Right ventricle myocardium superior (tissue), 1 donor: Measurements from ENCODE around the gene WDR20. TPM values are rescaled to one million over a fixed set of nuclear protein-coding genes. Genes with fewer than 3 reads are reported as not detected.

Source experiments
- ATAC-seq: fragments of 200-7000 bp; cut with Tn5 transposase; one replicate; pipeline ENCODE4 v1.9.1; 2020; ENCODE audit warnings: mild to moderate bottlenecking; ENCODE audit not compliant: poor library complexity
- DNase-seq: peaks from one replicate; pipeline ENCODE4 v3.0.0-alpha.2; 2020
- intact Hi-C: fragments of 100-400 bp; cut with DNase I; formaldehyde crosslinking; loops from one replicate; pipeline ENCODE4 v1.11.2; 2022
- total RNA-seq: library from RNA; stranded (reverse); fragmentation: NEBNext Ultra II Directional; extraction: Animal tissue kit (Norgen Biotek cat#: 25700); gene quantifications from one replicate; pipeline ENCODE4 v1.2.1, GENCODE V29; 2021
- donor health status: DM: no; HTN: yes; CAD: no; lungs with severe emphysema.

The WDR20 gene
- total RNA-seq, 1 donor from 2014 or later = 19.2 TPM

DNA sequence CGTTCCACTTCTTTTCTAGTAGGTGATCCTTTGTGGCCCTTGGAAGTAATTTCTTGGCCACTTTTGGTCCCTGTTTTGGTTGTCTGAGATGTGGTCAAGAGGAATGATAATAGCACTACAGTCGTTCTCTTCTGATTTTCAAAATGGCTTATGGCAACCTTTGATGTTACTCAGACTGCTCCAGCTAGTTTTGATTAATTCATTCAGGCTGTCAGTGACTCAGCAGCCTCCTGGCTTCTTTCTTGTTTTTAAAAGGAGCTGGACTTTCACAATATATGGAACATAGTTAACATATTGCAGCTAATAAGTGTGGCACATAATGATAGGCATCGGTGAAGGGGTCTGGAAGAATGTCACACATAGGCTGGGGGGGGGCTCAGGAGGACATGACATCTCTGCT is 47.3 kb downstream of the WDR20 start:
- DNase-seq = no peak
- ATAC-seq = peak; percentile 8
- intact Hi-C loops = no loop called here

DNA sequence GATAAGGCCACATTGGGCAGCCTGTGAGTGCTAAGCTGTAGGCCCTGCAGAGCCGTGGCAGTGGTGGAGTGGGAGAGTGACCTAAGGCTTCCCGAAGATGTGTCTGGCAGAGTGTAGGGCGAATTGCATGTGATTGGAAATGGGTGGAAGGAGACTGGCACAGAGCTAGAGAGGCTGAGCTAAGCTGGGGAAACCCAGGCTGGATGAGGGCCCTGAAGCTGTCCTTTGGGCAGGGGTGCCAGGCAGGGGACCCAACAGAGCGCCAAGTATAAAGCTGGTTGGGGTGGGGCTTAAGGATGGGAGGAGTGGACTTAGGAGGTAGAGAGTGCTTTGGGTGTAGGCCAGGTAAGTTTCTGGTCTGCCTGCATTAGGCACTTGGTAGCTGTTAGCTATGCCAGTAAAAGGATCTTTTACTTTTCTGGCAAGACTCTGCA is 47.9 kb downstream of the WDR20 start:
- DNase-seq = no peak
- intact Hi-C loops = no loop called here
- no peak for ATAC-seq

DNA sequence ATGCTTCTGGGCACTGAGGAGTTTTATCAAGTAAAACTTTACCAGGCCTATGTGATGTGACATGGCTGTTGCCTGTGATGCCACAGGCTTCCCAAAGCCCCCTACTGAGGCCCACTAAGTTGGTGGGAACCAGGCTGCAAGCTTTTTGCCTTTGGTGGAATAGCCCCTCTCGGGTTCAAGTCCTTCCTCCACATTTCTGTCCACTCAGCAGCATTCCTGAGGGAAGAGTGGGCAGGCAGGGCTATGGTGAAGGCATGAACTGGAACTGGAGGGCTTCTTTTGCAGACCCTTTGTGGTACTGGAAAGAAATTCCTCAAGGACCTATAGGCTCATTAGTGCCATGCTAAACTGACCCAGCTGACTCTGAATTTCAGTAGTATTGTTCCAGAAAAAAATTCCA is 48.5 kb downstream of the WDR20 start:
- intact Hi-C loops = no loop called here
- ATAC-seq (no peak), DNase-seq (no peak)

DNA sequence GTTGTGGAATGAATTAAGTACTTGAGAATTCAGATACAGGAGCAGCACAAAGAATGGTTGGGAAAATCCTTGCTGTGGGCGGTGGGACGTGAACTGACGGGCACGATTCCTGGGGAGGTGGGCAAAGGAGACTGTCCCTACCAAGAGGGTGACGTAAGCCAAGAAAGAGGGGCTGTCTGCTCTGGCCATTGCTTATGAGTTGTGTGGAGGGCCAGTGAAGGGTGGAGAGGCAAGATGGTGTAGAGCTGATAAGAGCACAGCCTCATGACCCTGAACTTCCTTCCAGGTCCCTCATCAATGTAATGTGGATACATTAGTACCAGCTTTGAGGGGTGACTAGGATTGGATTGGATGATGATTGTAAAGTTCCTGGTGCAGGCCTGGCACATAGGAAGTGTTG is 50.2 kb downstream of the WDR20 start:
- intact Hi-C loops = no loop called here
- ATAC-seq (no peak), DNase-seq (no peak)

DNA sequence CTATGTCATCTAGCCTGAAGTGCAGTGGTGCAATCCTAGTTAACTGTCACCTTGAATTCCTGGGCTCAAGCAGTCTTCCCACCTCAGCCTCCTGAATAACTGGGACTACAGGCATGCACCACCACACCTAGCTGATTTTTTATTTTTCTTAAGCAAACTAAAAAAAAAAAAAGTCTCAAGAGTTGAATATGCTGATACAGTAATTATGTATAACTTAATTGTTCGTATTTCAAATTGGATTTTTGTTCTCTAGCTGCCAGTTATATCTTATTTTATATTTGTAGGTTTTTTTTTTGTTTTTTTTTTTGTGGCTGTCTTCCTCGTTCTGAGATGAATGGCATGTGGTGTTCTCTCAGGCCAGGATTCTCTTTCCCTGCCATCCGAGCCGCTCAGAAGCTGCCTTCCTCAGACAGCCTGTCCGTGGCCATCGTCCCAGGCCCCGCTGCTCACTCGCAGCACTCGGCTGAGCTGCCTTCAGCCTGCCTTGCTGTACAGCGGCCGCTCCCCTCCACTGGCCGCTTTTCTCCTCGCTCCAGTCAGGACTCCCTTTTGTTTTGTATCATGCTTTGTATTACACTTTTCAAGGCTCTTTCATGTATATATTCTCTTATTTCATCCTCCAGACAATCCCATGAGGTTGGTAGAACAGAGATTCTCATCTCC is 53.3 kb downstream of the WDR20 start:
- intact Hi-C loops = no loop called here
- no peak for ATAC-seq
- no peak for DNase-seq

DNA sequence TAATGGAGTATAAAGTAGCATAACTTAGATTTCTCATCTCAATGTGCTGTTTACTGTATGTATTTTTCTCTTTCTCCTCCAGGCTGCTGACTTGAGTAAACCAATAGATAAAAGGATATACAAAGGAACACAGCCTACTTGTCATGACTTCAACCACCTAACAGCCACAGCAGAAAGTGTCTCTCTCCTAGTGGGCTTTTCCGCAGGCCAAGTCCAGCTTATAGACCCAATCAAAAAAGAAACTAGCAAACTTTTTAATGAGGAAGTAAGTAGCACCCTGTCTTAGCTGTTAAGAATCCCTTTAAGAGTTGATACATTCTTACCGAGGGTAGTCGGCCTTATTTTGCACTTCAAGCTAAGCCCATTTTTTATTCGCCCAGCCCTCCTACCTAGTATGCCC is 55.2 kb downstream of the WDR20 start:
- no peak for DNase-seq
- intact Hi-C loops = no loop called here
- ATAC-seq = no peak

DNA sequence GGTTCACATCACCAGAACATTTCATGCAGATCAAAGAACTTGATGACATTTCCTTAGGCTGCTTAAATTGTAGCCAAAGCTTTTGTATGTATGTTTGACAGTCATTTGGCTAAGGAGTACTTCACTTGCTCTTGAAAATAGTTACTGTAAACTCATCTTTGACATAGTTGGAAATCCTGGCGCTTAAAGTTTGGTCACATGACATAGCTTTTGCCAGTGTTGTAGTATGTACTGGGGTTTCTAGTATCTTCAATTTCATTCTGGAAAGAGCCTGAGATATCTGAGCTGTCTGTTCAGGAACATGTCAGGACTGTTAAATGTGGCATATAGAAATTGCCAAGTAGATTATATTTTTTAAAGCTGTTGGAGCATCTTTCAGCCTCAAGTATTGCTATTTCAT is 55.7 kb downstream of the WDR20 start:
- DNase-seq (no peak), ATAC-seq (no peak)
- intact Hi-C loops = no loop called here

DNA sequence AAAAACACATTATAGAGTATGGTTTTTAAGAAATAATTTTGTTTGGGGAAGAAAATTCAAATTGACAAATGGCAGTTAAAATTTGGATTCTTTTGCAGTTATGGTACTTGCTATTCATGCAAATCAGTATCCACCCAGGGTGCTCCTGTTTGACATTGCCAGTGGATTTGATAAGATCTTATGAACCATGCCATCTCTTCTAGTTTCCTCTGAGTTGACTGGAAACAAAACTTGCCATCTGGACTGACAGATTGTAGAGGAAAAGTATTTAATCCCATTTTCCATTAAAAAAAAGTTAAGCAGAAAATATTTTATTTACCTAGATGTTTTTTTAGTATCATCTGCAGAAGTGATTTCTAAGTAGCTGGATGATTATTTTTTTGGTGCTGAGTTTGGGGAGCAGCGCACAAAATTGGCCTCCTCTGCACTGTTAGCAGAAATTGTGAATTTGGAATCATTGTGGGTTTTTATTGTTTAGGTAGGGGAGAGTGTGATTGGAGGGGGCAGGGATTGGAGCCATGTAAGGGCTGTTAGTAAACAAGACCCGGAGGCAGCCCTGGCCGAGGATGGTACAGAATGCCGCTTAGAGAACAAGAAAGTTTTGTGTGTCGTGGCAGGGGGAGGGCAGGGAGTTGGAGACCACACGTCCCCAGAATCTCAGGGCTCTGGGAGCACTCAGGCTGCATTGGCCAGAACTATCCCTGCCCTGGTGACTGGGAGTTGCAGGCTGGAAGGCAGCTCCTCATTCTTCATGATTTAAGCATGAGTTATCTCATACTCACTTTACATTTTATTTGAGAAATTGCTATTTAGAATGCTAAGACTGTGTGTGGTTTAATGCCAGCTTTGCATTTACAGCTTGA is 56.6 kb downstream of the WDR20 start:
- DNase-seq (no peak), ATAC-seq (no peak)
- intact Hi-C loops = no loop called here

DNA sequence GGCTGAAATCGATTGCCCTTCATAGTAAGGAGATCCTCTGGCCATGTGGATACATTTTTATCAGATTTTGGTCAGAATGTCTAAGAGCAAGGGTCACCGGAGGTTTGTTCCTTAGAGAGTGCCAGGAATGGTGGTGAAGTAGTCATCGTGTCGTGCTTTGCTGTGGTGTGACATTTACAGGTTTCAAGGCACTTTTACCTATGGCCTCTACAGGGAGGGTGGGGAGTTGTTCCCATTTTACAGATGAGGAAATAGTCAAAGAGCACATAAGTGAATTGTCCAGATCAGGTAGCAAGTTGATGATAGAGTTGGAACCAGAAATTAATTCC is 57.2 kb downstream of the WDR20 start:
- ATAC-seq (no peak), DNase-seq (no peak)
- intact Hi-C loops = no loop called here

DNA sequence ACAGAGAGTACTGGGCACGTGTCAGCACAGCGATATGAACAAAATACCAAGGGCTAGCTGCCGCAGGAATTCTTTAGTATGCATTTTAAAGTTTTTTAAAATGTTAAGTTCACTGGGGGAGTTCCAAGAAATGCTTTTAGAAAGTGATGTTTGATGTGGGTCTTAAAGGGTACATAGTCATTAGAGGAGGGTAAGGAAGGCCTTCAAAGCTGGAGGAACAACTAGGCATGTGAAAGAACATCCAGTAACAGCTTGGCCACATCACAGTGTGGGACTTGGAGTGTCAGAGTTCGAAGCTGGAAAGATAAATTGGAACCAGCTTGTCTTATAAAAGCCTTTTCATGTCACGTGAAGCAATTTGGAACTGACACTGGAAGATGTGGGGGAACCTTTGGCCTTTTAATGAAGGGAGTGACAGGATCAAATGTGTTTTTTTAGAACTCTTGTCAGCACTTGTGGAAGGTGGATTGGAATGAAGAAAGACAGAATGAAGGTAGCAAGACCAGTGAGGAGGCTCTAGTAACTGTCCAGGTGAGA is 57.7 kb downstream of the WDR20 start:
- DNase-seq (no peak), ATAC-seq (no peak)
- intact Hi-C loops = no loop called here

DNA sequence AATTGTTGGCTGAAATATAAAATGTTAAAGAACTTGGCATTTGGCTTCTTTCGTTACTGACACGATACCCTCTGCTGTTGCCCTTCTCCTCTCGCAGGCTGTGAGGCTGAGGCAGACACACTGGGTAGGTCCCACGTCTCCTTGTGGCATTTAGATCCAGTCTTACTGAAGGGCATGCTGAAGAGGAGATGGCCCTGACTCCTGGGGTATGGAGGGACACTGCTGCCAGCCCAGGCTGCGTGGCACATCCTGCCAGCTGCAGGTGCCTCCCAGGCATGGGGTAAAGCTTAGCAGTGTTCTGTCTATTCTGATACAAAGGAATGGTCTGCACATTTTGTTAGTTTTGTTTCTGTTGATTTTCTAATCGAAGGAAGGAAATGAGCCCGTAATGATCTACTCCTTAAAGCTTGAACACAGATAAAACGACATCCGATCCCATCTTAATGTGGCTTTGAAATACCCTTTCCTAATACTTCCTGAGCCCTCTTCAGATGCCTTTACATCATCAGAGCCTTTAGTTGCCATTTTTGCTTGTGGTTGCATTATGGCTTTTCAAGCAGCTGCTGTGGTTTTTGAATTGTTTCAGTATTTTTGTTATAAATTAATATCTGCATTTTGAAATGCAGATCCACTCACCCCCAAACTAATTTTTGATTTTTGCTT is 61.1 kb downstream of the WDR20 start:
- intact Hi-C loops = loop anchor here (10.0 kb wide), 1 partner anchor 46 kb away; no protein-coding TSS in a partner anchor
- DNase-seq (no peak), ATAC-seq (peak; percentile 43)

DNA sequence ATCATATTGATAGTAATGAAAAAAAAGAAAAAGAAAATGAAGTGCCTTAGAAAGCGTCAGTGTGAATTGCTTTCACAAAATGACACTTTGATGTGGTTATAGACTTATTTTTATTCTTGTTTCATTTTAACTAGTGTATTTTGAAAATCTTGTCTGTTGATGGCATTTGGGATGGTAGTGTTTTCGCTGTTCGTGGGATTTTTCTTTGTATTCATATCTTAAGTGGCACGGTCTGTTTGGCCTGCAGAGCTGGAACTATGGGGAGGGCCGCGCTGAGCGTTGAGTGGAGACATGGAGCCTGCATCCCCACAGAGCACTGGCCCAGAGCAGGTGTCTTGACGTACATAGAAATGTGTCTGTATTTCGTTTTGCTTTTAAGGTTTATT is 61.6 kb downstream of the WDR20 start:
- intact Hi-C loops = loop anchor here (10.0 kb wide), 1 partner anchor 47 kb away; no protein-coding TSS in a partner anchor
- ATAC-seq = no peak
- no peak for DNase-seq

DNA sequence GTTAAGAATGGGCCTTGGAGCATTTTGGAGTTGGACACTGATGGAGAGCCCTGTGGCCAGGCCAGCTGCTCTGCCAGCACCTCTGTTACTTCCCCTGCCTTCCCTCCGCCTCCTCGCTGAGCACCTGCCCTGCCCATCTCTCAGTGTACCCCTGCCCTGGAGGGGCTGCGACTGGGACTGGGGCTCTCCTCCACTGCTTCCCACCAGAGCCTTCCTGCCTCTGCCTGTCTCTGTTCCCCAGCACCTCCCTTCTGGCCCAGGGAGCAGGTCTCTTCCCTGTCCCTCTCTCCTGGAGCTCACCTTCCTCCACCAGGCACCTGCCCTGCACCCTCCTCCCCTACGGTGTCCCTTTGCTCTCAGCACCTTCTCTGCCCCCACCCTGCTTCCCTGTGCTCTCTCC is 62.1 kb downstream of the WDR20 start:
- ATAC-seq (no peak), DNase-seq (no peak)
- intact Hi-C loops = loop anchor here (10.0 kb wide), 1 partner anchor 47 kb away; no protein-coding TSS in a partner anchor

DNA sequence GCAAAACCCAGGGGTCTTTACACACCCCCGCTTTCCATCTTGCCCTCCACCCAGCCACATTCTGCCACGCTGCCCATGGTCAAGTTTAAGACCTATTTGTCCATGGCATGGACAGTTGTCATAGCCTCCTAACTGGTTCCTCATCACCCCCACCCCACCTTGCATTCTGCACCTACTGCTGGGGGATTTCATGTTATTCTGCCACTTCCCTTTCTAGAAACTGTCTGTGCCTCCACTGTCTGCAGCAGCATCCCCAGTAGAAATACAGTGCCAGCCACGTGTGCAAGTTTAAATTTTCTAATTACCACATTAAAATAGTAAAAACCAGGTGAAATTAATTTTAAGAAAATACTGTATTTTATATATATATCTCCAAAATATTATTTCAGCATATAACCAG is 63.2 kb downstream of the WDR20 start:
- ATAC-seq = no peak
- DNase-seq = no peak
- intact Hi-C loops = loop anchor here (10.0 kb wide), 1 partner anchor 48 kb away; no protein-coding TSS in a partner anchor

DNA sequence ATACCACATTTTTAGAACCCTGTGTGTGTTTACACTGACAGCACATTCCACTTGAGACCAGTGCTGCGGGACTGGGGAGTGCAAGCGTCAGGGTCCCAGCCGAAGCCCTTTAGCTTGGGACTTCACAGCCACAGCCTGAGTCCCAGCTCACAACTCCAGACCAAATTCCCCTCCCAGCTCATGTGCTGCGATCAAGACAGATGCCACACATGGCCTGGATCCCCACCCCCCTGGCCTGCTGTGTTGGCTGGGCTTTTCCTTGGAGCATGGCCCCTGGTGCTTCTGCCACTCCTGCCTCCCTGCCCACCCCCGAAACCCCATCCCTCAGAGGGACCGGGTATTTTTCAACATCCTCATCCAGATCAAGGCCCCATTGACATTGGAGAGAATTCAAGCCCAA is 63.7 kb downstream of the WDR20 start:
- ATAC-seq = no peak
- intact Hi-C loops = loop anchor here (10.0 kb wide), 1 partner anchor 49 kb away; no protein-coding TSS in a partner anchor
- no peak for DNase-seq

DNA sequence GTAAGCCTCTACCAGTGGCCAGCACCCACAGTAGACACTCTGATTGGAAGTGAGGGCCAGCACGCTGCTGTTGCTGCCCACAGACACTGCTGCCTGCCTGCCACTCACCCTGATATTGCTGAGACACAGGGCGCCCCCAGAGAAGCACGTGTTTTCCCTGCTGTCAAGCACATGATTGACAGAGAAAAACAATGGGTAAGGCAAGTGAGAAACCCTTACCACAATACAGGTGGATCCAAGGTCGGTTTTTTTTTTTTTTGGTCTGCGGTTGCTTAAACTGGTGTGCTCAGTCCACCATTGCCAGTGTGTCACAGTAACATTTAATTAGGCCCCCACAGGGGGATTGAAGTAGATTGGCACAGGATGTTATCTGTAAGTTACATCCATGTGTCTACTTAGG is 65.9 kb downstream of the WDR20 start:
- ATAC-seq (no peak), DNase-seq (no peak)
- intact Hi-C loops = loop anchor here (10.0 kb wide), 1 partner anchor 51 kb away; no protein-coding TSS in a partner anchor

DNA sequence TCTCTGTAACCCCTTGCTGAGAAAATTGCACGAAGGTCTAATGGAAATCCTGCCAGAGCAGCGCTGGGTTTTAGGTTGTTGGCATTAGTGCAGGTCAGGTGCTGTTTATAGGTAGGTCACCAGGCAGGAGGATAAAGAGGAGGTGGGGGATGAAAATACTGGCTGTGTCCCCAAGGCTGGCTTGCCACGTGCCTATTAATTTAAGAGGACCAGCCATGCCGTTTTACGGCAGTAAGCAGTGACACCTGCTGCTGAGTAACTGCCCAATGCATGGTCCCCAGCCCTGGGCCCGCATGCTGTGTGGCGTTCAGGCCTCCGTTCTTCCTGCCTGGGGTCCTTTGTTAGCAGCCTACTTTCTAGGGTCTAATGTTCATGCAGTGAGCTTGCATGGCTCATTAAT is 67.2 kb downstream of the WDR20 start:
- no peak for DNase-seq
- ATAC-seq = peak; percentile 28
- intact Hi-C loops = loop anchor here (10.0 kb wide), 1 partner anchor 52 kb away; no protein-coding TSS in a partner anchor

DNA sequence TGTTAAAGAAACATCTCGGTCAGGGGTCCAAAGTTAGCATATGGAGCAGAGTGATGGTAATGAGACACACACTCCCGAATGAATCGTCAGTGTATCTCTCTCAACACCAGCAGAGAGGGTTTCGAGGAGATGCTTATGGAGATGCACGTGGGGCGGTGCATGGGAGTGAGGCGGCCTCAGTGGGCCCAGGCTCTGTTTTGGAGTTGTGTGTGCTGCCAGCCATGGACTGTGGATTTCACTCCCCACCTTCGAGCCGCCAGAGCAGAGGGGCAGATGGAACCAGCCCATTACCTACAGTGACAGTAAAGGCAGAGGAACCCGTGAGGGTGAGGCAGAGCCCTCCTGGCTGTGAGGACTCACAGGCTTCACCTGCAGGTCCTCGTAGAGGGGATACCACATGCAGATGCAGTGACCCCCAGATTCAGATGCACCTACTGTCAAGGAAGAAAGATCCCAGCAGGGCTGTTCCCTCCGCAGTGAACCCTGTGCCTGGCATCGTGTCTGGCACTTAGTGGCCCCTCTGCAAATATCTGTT is 68.2 kb downstream of the WDR20 start:
- DNase-seq (no peak), ATAC-seq (no peak)
- intact Hi-C loops = loop anchor here (10.0 kb wide), 1 partner anchor 53 kb away; no protein-coding TSS in a partner anchor

DNA sequence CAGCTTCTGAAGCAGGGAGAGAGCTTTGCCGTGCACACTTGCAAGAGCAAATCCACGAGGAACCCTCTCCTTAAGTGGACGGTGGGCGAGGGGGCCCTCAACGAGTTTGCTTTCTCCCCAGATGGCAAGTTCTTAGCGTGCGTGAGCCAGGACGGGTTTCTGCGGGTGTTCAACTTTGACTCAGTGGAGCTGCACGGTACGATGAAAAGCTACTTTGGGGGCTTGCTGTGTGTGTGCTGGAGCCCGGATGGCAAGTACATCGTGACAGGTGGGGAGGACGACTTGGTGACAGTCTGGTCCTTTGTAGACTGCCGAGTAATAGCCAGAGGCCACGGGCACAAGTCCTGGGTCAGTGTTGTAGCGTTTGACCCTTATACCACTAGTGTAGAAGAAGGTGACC is 69.0 kb downstream of the WDR20 start:
- no peak for DNase-seq
- intact Hi-C loops = loop anchor here (10.0 kb wide), 1 partner anchor 54 kb away; no protein-coding TSS in a partner anchor
- ATAC-seq = peak; percentile 5
